Upper lobe of left lung (tissue), 4 donors: Measurements from ENCODE around the gene HTRA3.

ENCODE experiments used
- CTCF ChIP-seq, 6 experiments: fragments of 450-650 bp in 4 of 6; fragments of 200-600 bp in 2 of 6; sonication (generic) in 2 of 6; IDR thresholded peaks; one replicate each; pipeline ENCODE4 v1.5.1; 2016 to 2019; ENCODE audit warnings: antibody characterized with exemption in 6 of 6
- POLR2AphosphoS5 ChIP-seq, 2 donors: sonication (generic); formaldehyde crosslinking; IDR thresholded peaks; one replicate each; pipeline ENCODE4 v1.5.1; 2017; ENCODE audit warnings: antibody characterized with exemption in 2 of 2

DNA sequence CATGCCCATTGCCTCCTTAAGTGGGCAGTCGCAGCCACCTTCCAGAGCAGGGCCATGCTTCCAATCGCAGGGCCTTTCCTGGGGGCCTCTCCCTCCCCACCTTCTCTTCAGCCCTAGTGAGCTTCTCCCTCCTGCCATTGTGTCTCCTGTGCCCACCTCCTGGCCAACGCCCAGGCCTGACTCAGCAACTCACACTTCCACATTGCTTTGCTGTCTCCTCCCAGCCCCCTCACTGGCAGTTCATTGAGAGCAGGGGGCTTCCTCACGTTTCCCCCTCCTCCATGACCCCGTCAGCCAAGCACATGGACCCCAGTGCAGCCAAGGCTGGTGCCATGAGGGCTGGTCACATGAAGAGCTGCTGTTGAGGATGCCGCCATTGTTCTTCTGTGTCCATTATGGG lies 25.9 kb downstream of the HTRA3 start:
- TF ChIP-seq CTCF (IDR thresholded peaks at IDR 0.05) (no peak), POLR2AphosphoS5 (IDR thresholded peaks at IDR 0.05) (no peak)
